GM12892 (cell line): ENCODE results near the gene CMTM8.

Experiments used
- POLR2A ChIP-seq: IDR thresholded peaks from 2 replicates; pipeline ENCODE4 v1.6.1; 2011; ENCODE audit warnings: low read depth, low read length, control low read depth
- POLR2AphosphoS5 ChIP-seq: IDR thresholded peaks from 2 replicates; pipeline ENCODE4 v1.6.1; 2011; ENCODE audit warnings: low read depth, low read length, control low read depth
- TAF1 ChIP-seq: IDR thresholded peaks from 2 replicates; pipeline ENCODE4 v1.6.1; 2011; ENCODE audit warnings: low read depth, mild to moderate bottlenecking, control low read depth, low read length, borderline replicate concordance

- TF ChIP-seq POLR2A (no peak), TAF1 (no peak), POLR2AphosphoS5 (no peak)
Measured at GRCh38 chr3:32397941-32398340, 159.5 kb downstream of the CMTM8 start.
